Mucosa of stomach (tissue), 1 donor: ENCODE measurements around the gene OR2A1.
"Not testable (repeated sequence)": the region's sequence is repeated elsewhere in the genome, so short reads cannot be mapped to it uniquely, and the experiment has no call there.

Experiments
- H3K27me3 ChIP-seq: one replicate; pipeline ENCODE4 v1.7.0; 2013; ENCODE audit warnings: mild to moderate bottlenecking, low read length; ENCODE audit not compliant: control insufficient read depth, insufficient read depth
- H3K36me3 ChIP-seq: one replicate; pipeline ENCODE4 v1.7.0; 2013; ENCODE audit warnings: low read length; ENCODE audit not compliant: control insufficient read depth, insufficient read depth
- H3K4me1 ChIP-seq: one replicate; pipeline ENCODE4 v1.7.0; 2013; ENCODE audit warnings: mild to moderate bottlenecking, low read length; ENCODE audit not compliant: control insufficient read depth, insufficient read depth
- H3K4me3 ChIP-seq: one replicate; pipeline ENCODE4 v1.7.0; 2013; ENCODE audit warnings: low read length
- H3K9ac ChIP-seq: one replicate; pipeline ENCODE4 v1.7.0; 2013; ENCODE audit warnings: mild to moderate bottlenecking, low read length, moderate library complexity
- H3K9me3 ChIP-seq: one replicate; pipeline ENCODE4 v1.7.0; 2013; ENCODE audit warnings: mild to moderate bottlenecking, low read length, moderate library complexity; ENCODE audit not compliant: control insufficient read depth
- donor health status: Pancreatic carcinoma.

Gene OR2A1

DNA sequence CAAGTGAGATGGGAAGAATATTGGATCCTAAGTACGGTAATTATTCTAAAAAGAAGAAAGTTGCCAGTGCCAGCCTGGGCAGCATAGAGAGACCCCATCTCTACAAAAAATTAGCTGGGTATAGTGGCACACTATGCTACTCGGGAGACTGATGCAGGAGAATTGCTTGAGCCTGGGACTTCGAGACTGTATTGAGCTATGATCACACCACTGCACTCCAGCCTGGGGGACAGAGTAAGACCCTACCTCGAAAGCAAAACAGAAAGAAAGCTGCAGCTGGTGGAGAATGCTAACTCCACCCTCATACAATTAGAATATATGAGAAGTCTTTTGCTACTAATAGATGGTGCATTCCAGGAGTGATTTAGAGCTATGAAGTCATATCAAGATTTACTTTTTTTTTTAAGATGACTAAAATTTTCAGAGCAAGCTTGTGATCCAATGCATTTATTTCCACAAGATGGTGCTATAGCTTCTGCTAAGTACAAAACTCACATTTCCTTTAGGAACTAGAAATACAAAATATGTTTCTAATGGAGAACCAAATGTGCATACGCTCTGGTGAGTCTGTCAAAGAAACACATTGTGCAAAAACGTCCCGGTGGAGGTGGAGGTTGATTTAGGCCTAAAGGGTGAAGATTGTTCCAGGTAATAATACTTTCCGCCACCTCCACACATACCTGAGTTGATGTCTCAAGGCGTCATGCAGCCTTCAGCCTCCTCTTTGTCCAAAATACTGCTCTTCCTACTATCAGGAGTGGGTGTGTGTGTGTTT is 19.2 kb downstream of the OR2A1 start:
- H3K9me3 ChIP-seq, H3K9ac ChIP-seq, H3K27me3 ChIP-seq, H3K4me1 ChIP-seq, H3K4me3 ChIP-seq, H3K36me3 ChIP-seq: not testable (repeated sequence)

DNA sequence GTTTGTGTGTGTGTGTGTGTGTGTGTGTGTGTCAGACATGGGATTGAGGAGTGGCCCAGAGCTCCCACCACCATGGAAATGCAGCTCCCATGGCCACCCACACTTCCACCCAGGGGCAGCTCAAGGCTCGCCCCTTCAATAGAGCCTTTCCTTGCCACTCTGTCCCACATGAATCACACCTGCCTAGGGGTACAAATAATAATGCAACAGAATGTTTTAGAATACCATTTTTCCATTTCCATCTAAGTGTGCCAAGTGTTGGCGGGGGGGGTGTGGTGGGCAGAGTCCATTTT is 19.7 kb downstream of the OR2A1 start:
- not testable (repeated sequence) for H3K4me1 ChIP-seq, H3K4me3 ChIP-seq, H3K36me3 ChIP-seq, H3K9ac ChIP-seq, H3K27me3 ChIP-seq, H3K9me3 ChIP-seq

DNA sequence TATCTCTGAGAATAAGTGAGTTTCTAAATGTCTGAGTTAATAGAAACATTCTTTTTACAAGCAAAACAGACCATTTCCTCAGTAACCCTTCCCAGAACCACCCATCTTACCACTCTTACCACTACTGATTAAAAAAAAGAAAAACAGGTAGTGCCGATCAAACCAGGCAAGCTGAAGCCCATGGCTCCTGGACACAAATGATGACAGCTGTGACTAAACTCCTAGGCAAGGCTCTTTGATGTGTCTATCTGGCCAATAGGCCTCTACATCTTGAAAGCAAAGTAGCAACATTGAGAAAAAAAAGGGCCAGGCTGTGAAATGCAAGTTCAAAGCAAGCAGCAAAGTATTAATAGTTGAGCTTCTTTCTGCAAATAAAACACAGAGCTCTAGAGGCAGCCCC is 36.4 kb downstream of the OR2A1 start:
- not testable (repeated sequence) for H3K27me3 ChIP-seq, H3K9me3 ChIP-seq, H3K4me3 ChIP-seq, H3K36me3 ChIP-seq, H3K9ac ChIP-seq, H3K4me1 ChIP-seq

- H3K9me3 ChIP-seq, H3K4me1 ChIP-seq, H3K27me3 ChIP-seq, H3K4me3 ChIP-seq, H3K36me3 ChIP-seq, H3K9ac ChIP-seq: not testable (repeated sequence)
Measured at GRCh38 chr7:144351667-144352066, 39.4 kb downstream of the OR2A1 start.

- not testable (repeated sequence) for H3K9ac ChIP-seq, H3K4me3 ChIP-seq, H3K9me3 ChIP-seq, H3K4me1 ChIP-seq, H3K27me3 ChIP-seq, H3K36me3 ChIP-seq
Measured at GRCh38 chr7:144355176-144355822, 43.1 kb downstream of the OR2A1 start, which contains the start of gene ARHGEF5. TSS of gene ARHGEF5 (plus strand) at chr7:144355402. CDS start at chr7:144362670, 7,268 bp downstream.

DNA sequence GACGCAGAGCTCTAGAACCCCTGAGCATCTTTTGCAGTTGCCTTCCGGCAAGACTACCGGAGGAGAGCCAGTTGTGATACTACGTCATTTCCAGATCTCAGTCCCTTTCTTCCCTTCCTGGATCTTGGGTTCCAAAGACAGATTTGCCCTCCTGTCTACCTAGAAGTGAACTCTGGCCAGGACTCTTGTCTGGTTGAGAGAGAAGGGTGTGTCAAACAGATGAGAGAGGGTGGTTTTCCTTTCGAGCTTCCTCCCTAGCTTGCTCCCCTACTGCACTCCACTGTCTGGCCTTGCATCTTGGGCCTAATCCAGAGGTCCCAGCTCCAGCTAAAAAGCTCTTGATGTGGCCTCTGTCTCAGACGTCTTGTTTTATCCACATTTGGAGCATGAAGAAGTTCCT is 44.0 kb downstream of the OR2A1 start:
- not testable (repeated sequence) for H3K36me3 ChIP-seq, H3K4me1 ChIP-seq, H3K27me3 ChIP-seq, H3K9me3 ChIP-seq, H3K4me3 ChIP-seq, H3K9ac ChIP-seq

DNA sequence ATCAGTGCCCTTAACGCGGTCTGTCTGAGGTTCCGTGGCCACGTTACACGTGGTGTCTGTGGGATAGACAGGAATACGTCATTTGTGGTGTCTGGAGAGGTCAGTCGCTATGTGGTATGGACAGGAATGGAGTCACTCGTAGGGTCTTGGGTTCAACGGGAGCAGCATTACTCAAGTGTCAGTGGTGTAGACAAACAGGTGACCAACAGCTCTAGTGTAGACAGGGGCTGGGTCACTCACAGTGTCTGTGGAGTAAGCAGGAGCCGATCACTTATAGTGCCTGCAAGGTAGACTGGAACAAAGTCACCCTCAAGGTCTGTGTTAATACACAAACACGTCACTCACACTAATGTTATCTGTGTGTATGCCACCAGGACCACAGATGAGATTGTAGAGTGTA is 44.6 kb downstream of the OR2A1 start:
- not testable (repeated sequence) for H3K27me3 ChIP-seq, H3K36me3 ChIP-seq, H3K9me3 ChIP-seq, H3K4me3 ChIP-seq, H3K9ac ChIP-seq, H3K4me1 ChIP-seq

GRCh38 chr7:144362061-144362460 is 49.8 kb downstream of the OR2A1 start:
- H3K36me3 ChIP-seq, H3K27me3 ChIP-seq, H3K4me3 ChIP-seq, H3K4me1 ChIP-seq, H3K9me3 ChIP-seq, H3K9ac ChIP-seq: not testable (repeated sequence)

DNA sequence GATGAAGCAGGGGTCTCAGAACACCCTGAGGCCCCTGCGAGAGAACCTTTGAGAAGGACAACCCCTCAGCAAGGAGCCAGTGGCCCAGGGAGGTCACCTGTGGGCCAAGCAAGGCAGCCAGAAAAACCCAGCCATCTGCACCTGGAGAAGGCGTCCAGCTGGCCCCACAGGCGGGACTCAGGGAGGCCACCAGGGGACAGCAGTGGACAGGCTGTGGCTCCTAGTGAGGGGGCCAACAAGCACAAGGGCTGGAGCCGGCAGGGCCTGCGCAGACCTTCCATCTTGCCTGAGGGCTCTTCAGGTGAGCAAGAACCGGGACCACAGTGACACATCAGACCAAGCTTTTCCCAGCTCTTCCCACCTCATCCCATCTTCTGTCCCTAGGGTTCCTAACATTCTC is 53.3 kb downstream of the OR2A1 start:
- H3K9ac ChIP-seq, H3K27me3 ChIP-seq, H3K4me1 ChIP-seq, H3K9me3 ChIP-seq, H3K36me3 ChIP-seq, H3K4me3 ChIP-seq: not testable (repeated sequence)

GRCh38 chr7:144367250-144367649 is 55.0 kb downstream of the OR2A1 start:
- not testable (repeated sequence) for H3K27me3 ChIP-seq, H3K4me3 ChIP-seq, H3K4me1 ChIP-seq, H3K9ac ChIP-seq, H3K9me3 ChIP-seq, H3K36me3 ChIP-seq

DNA sequence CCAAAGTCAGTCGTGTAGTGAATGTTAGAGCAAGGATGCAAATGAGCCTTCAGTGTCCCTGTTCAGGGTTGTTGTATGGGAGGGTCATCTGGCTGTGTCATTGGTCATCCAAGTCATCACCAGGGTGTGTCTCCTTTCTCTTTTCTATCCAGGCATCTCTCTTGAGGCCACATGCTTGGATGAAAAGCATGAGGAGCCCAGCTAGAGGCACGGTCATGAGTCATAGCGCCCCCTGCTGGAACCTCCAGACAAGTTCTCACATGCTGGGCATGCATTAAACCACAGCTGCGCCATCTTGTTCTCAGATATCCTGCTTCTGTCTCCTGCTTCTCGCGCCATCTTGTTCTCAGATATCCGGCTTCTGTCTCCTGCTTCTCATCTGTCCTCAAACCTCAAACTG is 57.0 kb downstream of the OR2A1 start:
- not testable (repeated sequence) for H3K9ac ChIP-seq

More for the DNA sequence above, 57.0 kb downstream of the OR2A1 start:
- not testable (repeated sequence) for H3K4me3 ChIP-seq, H3K4me1 ChIP-seq, H3K36me3 ChIP-seq, H3K27me3 ChIP-seq, H3K9me3 ChIP-seq
